Tibial nerve (tissue), 3 donors: ENCODE data around the gene CNOT1.

Experiments used
- CTCF ChIP-seq, 5 experiments: fragments of 200-600 bp in 3 of 5; fragments of 450-650 bp in 2 of 5; sonication (generic) in 3 of 5; IDR thresholded peaks; one replicate each; pipeline ENCODE4 v1.5.1; 2016 to 2019; ENCODE audit warnings: antibody characterized with exemption in 5 of 5, mild to moderate bottlenecking in 3 of 5, moderate library complexity in 2 of 5
- POLR2A ChIP-seq, 2 donors: fragments of 450-650 bp; IDR thresholded peaks; one replicate each; pipeline ENCODE4 v1.6.1; 2017; ENCODE audit warnings: antibody characterized with exemption in 2 of 2, mild to moderate bottlenecking in 2 of 2, moderate library complexity in 2 of 2

DNA sequence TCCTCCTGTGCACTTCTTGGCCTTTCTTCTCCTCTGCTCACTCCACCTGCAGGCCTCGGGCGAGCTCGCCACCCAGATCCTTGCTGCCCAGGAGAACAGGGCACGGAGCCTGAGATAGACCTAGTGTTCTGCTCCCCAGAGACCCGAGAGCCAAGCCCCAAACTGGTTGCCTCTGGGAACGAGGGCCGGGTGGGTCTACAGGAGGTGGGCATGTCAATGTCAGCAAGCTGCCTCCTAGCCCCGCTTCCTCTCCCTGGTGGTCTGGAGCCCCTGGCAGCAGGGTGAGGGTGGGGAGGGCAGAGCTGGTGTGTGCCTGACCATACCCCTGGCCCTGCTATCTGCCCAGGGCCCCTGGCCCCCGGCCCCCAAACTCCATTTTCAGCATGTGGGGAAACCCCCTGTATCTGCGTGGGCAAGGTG is 130.5 kb downstream of the CNOT1 start:
- TF ChIP-seq CTCF (IDR thresholded peaks at IDR 0.05) = no peak
- TF ChIP-seq POLR2A (IDR thresholded peaks at IDR 0.05) = no peak
